Jurkat, Clone E6-1 (cell line): ENCODE data around the gene EHBP1.
"Not testable (repeated sequence)": the region's sequence is repeated elsewhere in the genome, so short reads cannot be mapped to it uniquely, and the experiment has no call there.

Experiments
- DNase-seq: peaks from one replicate; pipeline ENCODE4 v3.0.0-alpha.2; 2011; ENCODE audit warnings: low read depth, low spot score
- H3K4me3 ChIP-seq: 2 replicates; pipeline ENCODE4 v1.5.1; 2011; ENCODE audit warnings: mild to moderate bottlenecking, low read length, control low read depth, moderate library complexity

The EHBP1 gene

GRCh38 chr2:62692225-62692624, 13.3 kb upstream of the EHBP1 start:
- H3K4me3 ChIP-seq = no peak overlapping the region

GRCh38 chr2:62698653-62699052, 6.9 kb upstream of the EHBP1 start:
- DNase-seq = no peak
- no peak overlapping the region for H3K4me3 ChIP-seq

More at GRCh38 chr2:62692225-62692624, 13.3 kb upstream of the EHBP1 start:
- DNase-seq = no peak

DNA sequence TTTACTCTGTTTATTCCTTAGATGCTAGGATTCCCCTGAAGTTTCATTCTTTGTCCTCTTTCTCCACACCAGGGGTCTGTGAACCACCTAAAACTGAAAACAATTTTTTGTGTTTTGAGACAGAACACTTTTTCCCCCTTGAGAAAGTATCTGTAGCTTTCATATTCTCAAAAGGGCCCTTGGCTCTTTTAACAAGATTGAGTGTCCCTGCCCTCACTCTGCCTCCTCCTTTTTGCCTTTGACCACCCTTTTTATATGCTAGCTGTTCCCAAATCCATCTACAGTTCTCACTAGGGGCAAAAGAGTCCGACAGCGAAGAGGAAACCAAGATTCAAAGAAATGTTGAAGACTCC, 883 bp upstream of the EHBP1 start:
- peak overlapping the region; percentile 77 for H3K4me3 ChIP-seq
- DNase-seq = no peak

- no peak for DNase-seq
- peak overlapping the region; percentile 77 for H3K4me3 ChIP-seq
Observed at GRCh38 chr2:62705859-62706720, 577 bp downstream of the EHBP1 start.

GRCh38 chr2:62706721-62707521, 1.4 kb downstream of the EHBP1 start:
- DNase-seq = no peak
- peak overlapping the region; percentile 77 for H3K4me3 ChIP-seq

- no peak overlapping the region for H3K4me3 ChIP-seq
- no peak for DNase-seq
Observed at GRCh38 chr2:62708751-62709150, 3.2 kb downstream of the EHBP1 start.

DNA sequence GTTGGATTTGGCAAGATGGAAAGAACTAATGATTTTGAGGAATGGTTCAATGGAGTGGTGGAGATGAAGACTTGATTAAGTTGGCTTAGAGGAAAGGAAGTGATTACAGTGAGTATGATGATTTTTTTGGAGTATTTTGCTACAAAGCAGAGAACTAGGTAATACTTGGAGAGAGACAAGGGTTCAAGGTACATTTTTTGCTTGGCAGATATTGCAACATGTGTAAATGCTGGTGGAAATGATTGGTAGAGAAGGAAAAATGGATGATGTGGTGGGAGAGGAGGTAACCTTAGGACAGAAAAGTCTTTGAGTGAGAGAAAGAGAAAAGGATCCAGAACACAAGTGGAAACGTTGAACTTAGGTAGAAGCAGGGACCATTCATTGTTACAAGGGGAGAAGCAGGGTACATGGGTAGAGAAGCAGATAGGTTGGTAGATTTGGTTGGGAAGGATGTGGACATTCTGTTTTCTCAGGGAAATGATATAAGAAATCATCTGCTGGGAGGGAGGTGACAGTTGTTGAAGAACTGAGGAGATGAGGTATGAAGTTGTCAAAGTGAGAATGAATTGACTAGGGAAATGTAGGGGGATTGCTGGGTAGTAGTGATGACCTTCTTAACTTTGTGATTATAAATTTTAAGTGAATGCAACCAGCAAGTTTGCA, 6.5 kb downstream of the EHBP1 start:
- no peak overlapping the region for H3K4me3 ChIP-seq
- DNase-seq = no peak

DNA sequence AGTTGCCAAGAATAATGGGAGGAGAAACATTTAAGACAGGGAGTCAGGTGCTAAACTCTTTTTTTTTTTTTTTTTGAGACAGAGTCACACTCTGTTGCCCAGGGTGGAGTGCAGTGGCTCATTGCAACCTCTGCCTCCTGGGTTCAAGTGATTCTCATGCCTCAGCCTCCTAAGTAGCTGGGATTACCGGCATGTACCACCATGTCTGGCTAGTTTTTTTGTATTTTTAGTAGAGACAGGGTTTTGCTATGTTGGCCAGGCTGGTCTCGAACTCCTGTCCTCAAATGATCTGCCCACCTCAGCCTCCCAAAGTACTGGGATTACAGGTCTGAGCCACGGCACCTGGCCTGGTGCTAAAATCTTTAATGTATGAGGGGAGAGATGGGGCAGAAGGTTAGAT, 7.7 kb downstream of the EHBP1 start:
- H3K4me3 ChIP-seq = not testable (repeated sequence)

GRCh38 chr2:62713837-62714236, 8.3 kb downstream of the EHBP1 start:
- no peak overlapping the region for H3K4me3 ChIP-seq
- no peak for DNase-seq

More for the DNA sequence above, 7.7 kb downstream of the EHBP1 start:
- DNase-seq = not testable (repeated sequence)

GRCh38 chr2:62716768-62717167, 11.3 kb downstream of the EHBP1 start:
- DNase-seq = no peak
- no peak overlapping the region for H3K4me3 ChIP-seq

- no peak overlapping the region for H3K4me3 ChIP-seq
- no peak for DNase-seq
Observed at GRCh38 chr2:62717503-62718081, 12.1 kb downstream of the EHBP1 start.

DNA sequence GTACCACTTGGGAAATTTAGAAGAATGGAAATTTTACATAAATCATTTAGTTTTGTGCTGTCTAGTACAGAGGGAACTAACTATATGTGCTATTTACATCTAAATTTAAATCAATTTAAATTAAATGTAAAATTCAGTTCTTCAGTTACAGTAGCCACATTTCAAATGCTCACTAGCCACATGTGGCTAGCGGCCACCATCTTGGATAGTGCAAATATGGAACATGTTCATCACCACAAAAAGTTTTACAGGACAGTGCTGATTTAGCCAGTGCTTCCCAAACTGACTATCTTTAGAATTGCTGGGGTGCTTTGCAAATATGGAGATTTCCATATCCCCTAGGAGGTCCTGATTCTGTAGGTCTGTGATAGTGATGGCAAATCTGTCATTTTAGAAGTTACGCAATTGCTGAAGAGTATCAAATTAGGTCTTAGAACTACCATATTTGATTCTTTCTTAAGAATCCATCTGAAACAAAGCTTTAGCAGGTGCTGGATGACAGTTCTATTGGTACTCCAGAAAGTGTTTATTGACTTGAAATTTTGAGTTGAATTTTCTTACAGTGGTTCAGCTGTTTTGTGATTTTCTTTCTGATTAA, 12.8 kb downstream of the EHBP1 start:
- H3K4me3 ChIP-seq = no peak overlapping the region

DNA sequence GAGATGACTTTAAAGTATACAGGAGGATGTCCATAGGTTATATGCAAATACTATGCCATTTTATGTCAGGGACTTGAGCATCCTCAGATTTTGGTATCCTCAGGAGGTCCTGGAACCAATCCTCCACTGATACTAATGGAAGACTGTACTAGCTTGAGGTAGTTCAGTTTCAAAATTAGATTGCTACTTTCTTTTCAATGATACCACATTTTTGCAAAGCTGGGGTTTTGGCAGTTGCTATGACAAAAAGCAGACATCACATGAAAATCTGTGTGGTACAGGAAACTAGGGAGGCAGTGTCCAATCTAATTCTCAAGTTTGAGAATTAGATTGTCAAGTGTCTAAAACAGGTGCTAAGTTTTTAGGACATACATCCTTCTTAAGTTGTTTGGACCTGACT, 14.2 kb downstream of the EHBP1 start:
- DNase-seq = no peak
- no peak overlapping the region for H3K4me3 ChIP-seq

More for the DNA sequence above, 12.8 kb downstream of the EHBP1 start:
- no peak for DNase-seq

GRCh38 chr2:62722679-62723078, 17.2 kb downstream of the EHBP1 start:
- no peak for DNase-seq
- no peak overlapping the region for H3K4me3 ChIP-seq

- DNase-seq = no peak
- no peak overlapping the region for H3K4me3 ChIP-seq
Observed at GRCh38 chr2:62723253-62723652, 17.7 kb downstream of the EHBP1 start.

- H3K4me3 ChIP-seq = no peak overlapping the region
- no peak for DNase-seq
Observed at GRCh38 chr2:62724106-62724505, 18.6 kb downstream of the EHBP1 start.

DNA sequence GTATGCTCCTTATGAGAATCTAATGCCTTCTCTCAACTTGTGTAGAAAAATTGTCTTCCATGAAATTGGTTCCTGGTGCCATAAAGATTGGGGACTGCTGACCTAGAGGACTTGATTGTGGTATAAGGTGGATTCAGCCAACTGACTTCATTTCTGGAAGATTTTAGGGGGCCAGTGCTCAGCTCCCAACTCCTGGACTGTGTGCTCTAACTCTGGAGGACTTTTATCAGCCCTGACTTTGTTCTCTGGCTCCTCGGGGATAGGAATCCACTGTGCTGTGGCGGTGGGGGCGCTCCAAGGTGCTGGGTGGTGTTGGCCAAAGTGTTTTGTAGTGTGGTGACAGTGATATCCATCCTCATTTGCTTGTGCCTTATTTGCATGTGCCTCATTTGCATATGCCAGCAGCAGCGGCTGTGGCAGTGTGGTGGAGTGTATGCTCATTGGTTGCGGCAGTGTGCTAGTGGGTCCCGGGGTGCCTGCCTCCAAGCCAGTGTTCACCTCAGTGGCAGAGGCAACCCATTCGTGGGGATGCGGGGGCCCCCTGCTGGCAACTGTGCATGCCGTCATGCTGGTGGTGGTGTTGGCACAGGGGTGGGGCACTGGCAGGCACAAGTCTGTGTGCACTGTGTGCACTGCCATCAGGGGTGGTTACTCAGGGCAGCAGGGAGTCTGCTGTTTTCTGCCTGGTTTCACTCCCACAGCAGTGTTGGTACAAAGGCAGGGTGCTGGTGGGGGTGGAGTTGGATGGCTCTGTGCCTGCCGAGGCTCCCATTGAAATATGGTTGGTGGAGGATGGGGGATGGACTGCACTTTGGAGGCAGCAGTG, 19.6 kb downstream of the EHBP1 start:
- peak; percentile 41 for DNase-seq
- H3K4me3 ChIP-seq = no peak overlapping the region

GRCh38 chr2:62725712-62726055, 20.2 kb downstream of the EHBP1 start:
- no peak overlapping the region for H3K4me3 ChIP-seq
- no peak for DNase-seq
